HEK293 (cell line): Measurements from ENCODE around the gene OSBPL10.

Experiments used
- KLF1 ChIP-seq: fragments of 450-650 bp; formaldehyde crosslinking; IDR thresholded peaks from 2 replicates; pipeline ENCODE4 v1.5.1; 2016; ENCODE audit warnings: missing biosample characterization, missing genetic modification characterization
- SP2 ChIP-seq: fragments of 450-650 bp; formaldehyde crosslinking; IDR thresholded peaks from 2 replicates; pipeline ENCODE4 v1.5.1; 2016; ENCODE audit warnings: missing biosample characterization, missing genetic modification characterization
- ZFP41 ChIP-seq: fragments of 450-650 bp; formaldehyde crosslinking; IDR thresholded peaks from 2 replicates; pipeline ENCODE4 v1.5.1; 2016; ENCODE audit warnings: missing biosample characterization, missing genetic modification characterization, borderline replicate concordance
- ZNF114 ChIP-seq: fragments of 450-650 bp; formaldehyde crosslinking; IDR thresholded peaks from 2 replicates; pipeline ENCODE4 v1.5.0; 2017; ENCODE audit warnings: missing biosample characterization, missing genetic modification characterization
- ZNF214 ChIP-seq: fragments of 450-650 bp; formaldehyde crosslinking; IDR thresholded peaks from 2 replicates; pipeline ENCODE4 v1.5.1; 2017; ENCODE audit warnings: missing biosample characterization, mild to moderate bottlenecking, missing genetic modification characterization, borderline replicate concordance
- ZNF654 ChIP-seq: fragments of 450-650 bp; formaldehyde crosslinking; IDR thresholded peaks from 2 replicates; pipeline ENCODE4 v1.5.1; 2016; ENCODE audit warnings: low read depth, missing biosample characterization, missing genetic modification characterization
- TF ChIP-seq, protein P1 (sequence below): fragments of 450-650 bp; formaldehyde crosslinking; IDR thresholded peaks from 2 replicates; pipeline ENCODE4 v1.5.1; 2016; ENCODE audit warnings: missing biosample characterization, missing genetic modification characterization
- TF ChIP-seq, protein P2 (sequence below): fragments of 450-650 bp; formaldehyde crosslinking; IDR thresholded peaks from 2 replicates; pipeline ENCODE4 v1.5.1; 2016; ENCODE audit warnings: missing biosample characterization, missing genetic modification characterization

DNA sequence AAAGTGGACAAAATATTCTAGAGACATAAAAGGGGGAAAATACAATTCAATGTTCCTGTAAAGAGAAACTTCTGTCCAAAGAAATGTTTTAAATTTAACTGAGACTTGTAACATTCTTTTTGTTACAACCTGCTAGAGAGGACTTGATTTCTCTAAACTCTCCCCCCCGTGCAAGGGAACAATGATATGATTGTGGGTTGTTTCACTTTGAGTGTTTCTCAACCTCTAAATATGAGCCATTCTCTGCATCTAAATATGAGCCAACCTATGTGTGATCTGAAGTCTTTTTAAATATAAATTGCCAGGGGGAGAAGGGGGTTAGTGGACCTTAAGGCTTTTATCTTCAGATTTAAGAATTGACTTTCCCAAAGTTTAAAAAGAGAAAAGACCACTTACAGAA lies 15.1 kb upstream of the OSBPL10 start:
- TF ChIP-seq ZFP41 (tag by site-specific recombination) (no peak), KLF1 (tag by site-specific recombination) (no peak), ZNF654 (tag by site-specific recombination) (no peak), ZNF114 (no peak), SP2 (tag by site-specific recombination) (no peak), ZNF214 (tag by site-specific recombination) (no peak)
- TF ChIP-seq, protein P1, sequence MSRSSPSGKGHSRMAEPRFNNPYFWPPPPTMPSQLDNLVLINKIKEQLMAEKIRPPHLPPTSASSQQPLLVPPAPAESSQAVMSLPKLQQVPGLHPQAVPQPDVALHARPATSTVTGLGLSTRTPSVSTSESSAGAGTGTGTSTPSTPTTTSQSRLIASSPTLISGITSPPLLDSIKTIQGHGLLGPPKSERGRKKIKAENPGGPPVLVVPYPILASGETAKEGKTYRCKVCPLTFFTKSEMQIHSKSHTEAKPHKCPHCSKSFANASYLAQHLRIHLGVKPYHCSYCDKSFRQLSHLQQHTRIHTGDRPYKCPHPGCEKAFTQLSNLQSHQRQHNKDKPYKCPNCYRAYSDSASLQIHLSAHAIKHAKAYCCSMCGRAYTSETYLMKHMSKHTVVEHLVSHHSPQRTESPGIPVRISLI, result no peak
- TF ChIP-seq, protein P2, sequence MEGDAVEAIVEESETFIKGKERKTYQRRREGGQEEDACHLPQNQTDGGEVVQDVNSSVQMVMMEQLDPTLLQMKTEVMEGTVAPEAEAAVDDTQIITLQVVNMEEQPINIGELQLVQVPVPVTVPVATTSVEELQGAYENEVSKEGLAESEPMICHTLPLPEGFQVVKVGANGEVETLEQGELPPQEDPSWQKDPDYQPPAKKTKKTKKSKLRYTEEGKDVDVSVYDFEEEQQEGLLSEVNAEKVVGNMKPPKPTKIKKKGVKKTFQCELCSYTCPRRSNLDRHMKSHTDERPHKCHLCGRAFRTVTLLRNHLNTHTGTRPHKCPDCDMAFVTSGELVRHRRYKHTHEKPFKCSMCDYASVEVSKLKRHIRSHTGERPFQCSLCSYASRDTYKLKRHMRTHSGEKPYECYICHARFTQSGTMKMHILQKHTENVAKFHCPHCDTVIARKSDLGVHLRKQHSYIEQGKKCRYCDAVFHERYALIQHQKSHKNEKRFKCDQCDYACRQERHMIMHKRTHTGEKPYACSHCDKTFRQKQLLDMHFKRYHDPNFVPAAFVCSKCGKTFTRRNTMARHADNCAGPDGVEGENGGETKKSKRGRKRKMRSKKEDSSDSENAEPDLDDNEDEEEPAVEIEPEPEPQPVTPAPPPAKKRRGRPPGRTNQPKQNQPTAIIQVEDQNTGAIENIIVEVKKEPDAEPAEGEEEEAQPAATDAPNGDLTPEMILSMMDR (tag by site-specific recombination), result no peak
